Measurements from ENCODE around the gene SNRPD1.
"Not testable (repeated sequence)": the region's sequence is repeated elsewhere in the genome, so short reads cannot be mapped to it uniquely, and the experiment has no call there.

Gene SNRPD1

GRCh38 chr18:21638822-21639221, 26.7 kb downstream of the SNRPD1 start:
- no peak for DNase-seq

- not testable (repeated sequence) for DNase-seq
Measured at GRCh38 chr18:21640375-21640774, 28.3 kb downstream of the SNRPD1 start.

GRCh38 chr18:21650311-21650710, 38.2 kb downstream of the SNRPD1 start:
- DNase-seq, result no peak

GRCh38 chr18:21652073-21652472, 40.0 kb downstream of the SNRPD1 start:
- DNase-seq, result no peak

GRCh38 chr18:21653361-21653760, 41.2 kb downstream of the SNRPD1 start:
- DNase-seq, result no peak

GRCh38 chr18:21656402-21656801, 44.3 kb downstream of the SNRPD1 start:
- DNase-seq, result no peak

GRCh38 chr18:21660078-21660477, 48.0 kb downstream of the SNRPD1 start:
- DNase-seq, result no peak

- no peak for DNase-seq
Measured at GRCh38 chr18:21662581-21662980, 50.5 kb downstream of the SNRPD1 start.

- no peak for DNase-seq
Measured at GRCh38 chr18:21663578-21663977, 51.5 kb downstream of the SNRPD1 start.

- DNase-seq, result no peak
Measured at GRCh38 chr18:21664069-21664468, 52.0 kb downstream of the SNRPD1 start.

- DNase-seq, result no peak
Measured at GRCh38 chr18:21669736-21670285, 57.7 kb downstream of the SNRPD1 start.

GRCh38 chr18:21672521-21673267, 60.6 kb downstream of the SNRPD1 start:
- no peak for DNase-seq

- DNase-seq, result not testable (repeated sequence)
Measured at GRCh38 chr18:21675354-21675753, 63.2 kb downstream of the SNRPD1 start.

- no peak for DNase-seq
Measured at GRCh38 chr18:21678859-21679258, 66.7 kb downstream of the SNRPD1 start.

GRCh38 chr18:21680161-21680560, 68.0 kb downstream of the SNRPD1 start:
- DNase-seq, result no peak

GRCh38 chr18:21682371-21683051, 70.4 kb downstream of the SNRPD1 start:
- DNase-seq, result no peak
